ENCODE measurements around the gene VAV3.

GRCh38 chr1:107953556-107953955 lies 11.4 kb downstream of the VAV3 start:
- TF ChIP-seq SMAD3 (CRISPR knock-in tag; IDR thresholded peaks at IDR 0.05; ENCODE audit: borderline replicate concordance), result no peak
- TF ChIP-seq CTCF (IDR thresholded peaks at IDR 0.05), result no peak
- no peak for TF ChIP-seq NR3C1 (CRISPR knock-in tag; conservative IDR thresholded peaks at IDR 0.05; ENCODE audit: low read depth)
- no peak for TF ChIP-seq SP1 (CRISPR knock-in tag; conservative IDR thresholded peaks at IDR 0.05)
- no peak for TF ChIP-seq FOXJ3 (CRISPR knock-in tag; IDR thresholded peaks at IDR 0.05; ENCODE audit: borderline replicate concordance)
- no peak for TF ChIP-seq NR2C2 (CRISPR knock-in tag; IDR thresholded peaks at IDR 0.05)
- no peak for TF ChIP-seq ETV6 (CRISPR knock-in tag; IDR thresholded peaks at IDR 0.05)
- no peak for TF ChIP-seq USF2 (CRISPR knock-in tag; IDR thresholded peaks at IDR 0.05)
- no peak for TF ChIP-seq ZMAT4 (CRISPR knock-in tag; IDR thresholded peaks at IDR 0.05)

Measured in WTC11 (cell line).